ENCODE results near the gene FABP1. TPM values are rescaled to one million over a fixed set of nuclear protein-coding genes. Genes with fewer than 3 reads are reported as not detected.

Gene FABP1
- total RNA-seq, result not detected

GRCh38 chr2:88127888-88128653, at the start of gene FABP1:
FABP1 (minus strand) TSS chr2:88128062; CDS start chr2:88128017, 45 bp downstream.
- Histone ChIP-seq H3K4me3 (no peak within 1 kb of the TSS), H3K9me3 (no peaks in the 10 kb centered on the region), H3K27ac (no peak within 1 kb of the TSS), H3K36me3 (no peaks in the 10 kb centered on the region), H3K27me3 (replicated peaks; ENCODE audit: insufficient read depth) (no peaks in the 10 kb centered on the region), H3K4me1 (ENCODE audit: control insufficient read depth in 1 of 2, low read depth in 2 of 2) (no peaks in the 10 kb centered on the region)
- TF ChIP-seq CTCF (IDR thresholded peaks at IDR 0.05), result no peak
- DNase-seq (ENCODE audit: low spot score) (no peak), ATAC-seq (ENCODE audit: insufficient number of reproducible peaks, low FRiP score, low read depth) (no peak)

- Histone ChIP-seq H3K4me3 (no peak overlapping the region), H3K4me1 (ENCODE audit: control insufficient read depth in 1 of 2, low read depth in 2 of 2) (no peaks in the 10 kb centered on the region), H3K9me3 (no peaks in the 10 kb centered on the region), H3K36me3 (peaks cover 4% of the 10 kb centered on the region), H3K27me3 (replicated peaks; ENCODE audit: insufficient read depth) (no peaks in the 10 kb centered on the region), H3K27ac (no peak overlapping the region)
- DNase-seq (ENCODE audit: low spot score) (no peak), ATAC-seq (ENCODE audit: insufficient number of reproducible peaks, low FRiP score, low read depth) (no peak)
- no peak for TF ChIP-seq CTCF (IDR thresholded peaks at IDR 0.05)
Observed at GRCh38 chr2:88177556-88177955, 49.7 kb upstream of the FABP1 start.

DNA sequence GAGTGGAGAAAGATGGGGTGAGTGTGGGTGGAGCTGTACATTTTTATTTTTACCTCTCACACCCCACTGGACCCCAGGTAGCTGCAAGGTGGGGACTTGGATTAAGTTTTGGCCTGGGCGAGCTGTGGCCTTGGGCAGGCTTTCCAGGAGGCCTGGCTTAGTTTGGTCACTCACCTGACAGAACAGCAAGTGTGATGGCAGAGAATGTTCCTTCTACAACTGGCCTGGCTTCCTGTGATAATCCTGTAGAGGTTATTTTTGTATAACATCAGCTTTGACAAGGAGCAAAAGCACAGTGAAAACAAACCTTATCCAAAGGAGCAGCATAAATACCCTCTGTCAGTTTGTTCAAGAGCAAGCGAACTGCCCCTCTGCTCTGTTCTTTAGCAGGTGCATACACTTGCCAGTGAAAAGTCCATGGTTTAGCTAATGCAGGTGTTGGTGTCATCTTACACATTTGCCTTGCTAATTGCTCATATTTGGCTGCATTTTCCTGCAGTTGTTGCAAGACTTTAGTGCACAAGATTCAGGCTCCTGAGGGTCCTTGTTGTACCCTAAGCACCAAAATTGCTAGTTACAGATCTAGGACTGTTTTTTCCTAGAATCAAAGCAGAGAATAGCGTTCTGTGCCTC, 48.6 kb upstream of the FABP1 start:
- H3K4me1 ChIP-seq (ENCODE audit: control insufficient read depth in 1 of 2, low read depth in 2 of 2), result no peaks in the 10 kb centered on the region
- no peak overlapping the region for H3K27ac ChIP-seq
- H3K36me3 ChIP-seq, result peaks cover 4% of the 10 kb centered on the region
- no peaks in the 10 kb centered on the region for H3K27me3 ChIP-seq (replicated peaks; ENCODE audit: insufficient read depth)
- H3K9me3 ChIP-seq, result no peaks in the 10 kb centered on the region
- DNase-seq (ENCODE audit: low spot score), result no peak
- no peak overlapping the region for H3K4me3 ChIP-seq
- no peak for TF ChIP-seq CTCF (IDR thresholded peaks at IDR 0.05)
- ATAC-seq (ENCODE audit: insufficient number of reproducible peaks, low FRiP score, low read depth), result no peak

- DNase-seq (ENCODE audit: low spot score), result no peak
- H3K4me1 ChIP-seq (ENCODE audit: control insufficient read depth in 1 of 2, low read depth in 2 of 2), result peaks cover 0 to 9% of the 10 kb centered on the region in 2 donors
- H3K9me3 ChIP-seq, result no peaks in the 10 kb centered on the region
- no peaks in the 10 kb centered on the region for H3K36me3 ChIP-seq
- H3K27me3 ChIP-seq (replicated peaks; ENCODE audit: insufficient read depth), result no peaks in the 10 kb centered on the region
- no peak overlapping the region for H3K27ac ChIP-seq
- no peak overlapping the region for H3K4me3 ChIP-seq
- no peak for ATAC-seq (ENCODE audit: insufficient number of reproducible peaks, low FRiP score, low read depth)
- no peak for TF ChIP-seq CTCF (IDR thresholded peaks at IDR 0.05)
Observed at GRCh38 chr2:88172882-88173281, 45.0 kb upstream of the FABP1 start.

DNA sequence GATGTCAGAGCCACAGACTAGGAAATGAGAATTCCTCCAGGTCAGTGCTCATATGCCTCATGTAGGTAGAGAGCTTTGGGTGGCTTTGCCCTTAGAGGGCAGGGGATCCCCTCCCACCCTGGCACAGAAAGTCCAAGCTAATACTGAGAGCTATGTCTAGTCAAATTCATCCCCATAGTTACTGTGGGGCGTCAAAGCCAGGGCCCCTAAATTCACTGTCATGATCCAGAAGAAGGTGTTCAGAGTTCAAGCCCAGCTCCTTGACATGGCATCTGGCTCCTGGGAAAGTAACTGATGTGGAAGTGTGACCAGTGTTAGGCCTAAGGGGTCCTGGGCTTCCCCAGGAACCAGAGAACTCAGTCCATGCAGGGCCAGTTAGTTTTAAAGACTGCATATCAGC, 44.1 kb upstream of the FABP1 start:
- no peaks in the 10 kb centered on the region for H3K9me3 ChIP-seq
- peaks cover 0 to 9% of the 10 kb centered on the region in 2 donors for H3K4me1 ChIP-seq (ENCODE audit: control insufficient read depth in 1 of 2, low read depth in 2 of 2)
- H3K36me3 ChIP-seq, result no peaks in the 10 kb centered on the region
- no peak overlapping the region for H3K27ac ChIP-seq
- DNase-seq (ENCODE audit: low spot score) (no peak), ATAC-seq (ENCODE audit: insufficient number of reproducible peaks, low FRiP score, low read depth) (no peak)
- H3K27me3 ChIP-seq (replicated peaks; ENCODE audit: insufficient read depth), result no peaks in the 10 kb centered on the region
- H3K4me3 ChIP-seq, result no peak overlapping the region
- TF ChIP-seq CTCF (IDR thresholded peaks at IDR 0.05), result no peak

Measured in thoracic aorta (tissue), 2 donors.